K562 (cell line): ENCODE measurements around the gene KIF14. TPM values are rescaled to one million over a fixed set of nuclear protein-coding genes. Genes with fewer than 3 reads are reported as not detected.

Experiments used
- ATAC-seq: fragments of 200-7000 bp; cut with Tn5 transposase; 3 replicates; pipeline ENCODE4 v1.9.1; 2020; ENCODE audit warnings: moderate library complexity
- BruUV-seq: library from RNA; stranded (reverse); fragments of 400-500 nt; replicated peaks from 2 replicates; lab custom pipeline; 2021; lab: Mats Ljungman, UMichigan
- CTCF ChIA-PET: fragments of 300-600 bp; formaldehyde crosslinking; extraction: SDS; loops from one replicate; lab custom pipeline; 2021; ENCODE audit warnings: low intra/inter-chr PET ratio; lab: Yijun Ruan, JAX
- POLR2A ChIA-PET: fragments of 300-600, 350-650 bp; sonication (Branson Sonifier 250); formaldehyde crosslinking; extraction: SDS; loops from one replicate; lab custom pipeline; 2021; ENCODE audit warnings: antibody characterized with exemption, inconsistent platforms; lab: Yijun Ruan, JAX
- DNase-seq, 4 experiments: peaks; one replicate each; pipeline versions ENCODE4 v3.0.0 to v3.0.0-alpha.2; 2011 to 2018; ENCODE audit warnings: low spot score in 3 of 4, mixed read lengths in 3 of 4; ENCODE audit errors: extremely low read depth in 1 of 4
- FAIRE-seq: peaks from 2 replicates; lab custom pipeline; 2011; peaks lifted over from hg19 to GRCh38; lab: Jason Lieb, UNC
- H2AFZ ChIP-seq: 2 replicates; pipeline ENCODE4 v1.6.0; 2011; ENCODE audit warnings: low read depth, low read length, control low read depth, inconsistent platforms
- H3K27ac ChIP-seq: fragments of 200-600 bp; 3 replicates; pipeline ENCODE4 v1.8.0; 2011; ENCODE audit warnings: low read depth, mild to moderate bottlenecking, control low read depth, inconsistent platforms, low read length, moderate library complexity, mixed read lengths; ENCODE audit errors: extremely low read depth
- H3K27me3 ChIP-seq, 2 experiments: fragments of 300-600 bp in 1 of 2; 2 replicates in 1 of 2; 3 replicates in 1 of 2; pipeline versions ENCODE4 v1.6.0 to v1.8.0; 2011; ENCODE audit warnings: inconsistent platforms in 2 of 2, low read length in 2 of 2, mild to moderate bottlenecking in 1 of 2, mixed read lengths in 1 of 2, moderate library complexity in 1 of 2; ENCODE audit not compliant: control insufficient read depth in 2 of 2, insufficient read depth in 2 of 2
- H3K36me3 ChIP-seq: fragments of 300-600 bp; 3 replicates; pipeline ENCODE4 v1.8.0; 2011; ENCODE audit warnings: mild to moderate bottlenecking, low read length, inconsistent platforms; ENCODE audit not compliant: control insufficient read depth, insufficient read depth
- H3K4me1 ChIP-seq, 2 experiments: fragments of 200-600 bp in 1 of 2; replicated peaks in 1 of 2; 2 replicates in 1 of 2; 3 replicates in 1 of 2; pipeline versions ENCODE4 v1.5.1 to v1.8.0; 2011; ENCODE audit warnings: inconsistent platforms in 2 of 2, low read length in 2 of 2, mild to moderate bottlenecking in 1 of 2, mixed read lengths in 1 of 2, moderate library complexity in 1 of 2; ENCODE audit not compliant: control insufficient read depth in 2 of 2, insufficient read depth in 2 of 2
- H3K4me2 ChIP-seq: 2 replicates; pipeline ENCODE4 v1.6.1; 2011; ENCODE audit warnings: low read length, control low read depth, inconsistent platforms, mixed read lengths; ENCODE audit not compliant: insufficient read depth
- H3K4me3 ChIP-seq: fragments of 200-600 bp; sonication (generic), shearing (Covaris generic); 2 replicates; pipeline ENCODE4 v1.5.1; 2016; ENCODE audit warnings: control low read depth, inconsistent platforms
- H3K79me2 ChIP-seq: fragments of 200-600 bp; 3 replicates; pipeline ENCODE4 v1.8.0; 2011; ENCODE audit warnings: low read length, inconsistent platforms; ENCODE audit not compliant: control insufficient read depth, insufficient read depth
- H3K9ac ChIP-seq, 2 experiments: 2 replicates each; pipeline versions ENCODE4 v1.6.0 to v1.6.1; 2011; ENCODE audit warnings: low read depth in 2 of 2, low read length in 2 of 2, control low read depth in 1 of 2, inconsistent platforms in 1 of 2, mild to moderate bottlenecking in 1 of 2, mixed read lengths in 1 of 2; ENCODE audit not compliant: insufficient read depth in 1 of 2
- H3K9me1 ChIP-seq: one replicate; pipeline ENCODE4 v1.6.0; 2011; ENCODE audit warnings: inconsistent platforms, mild to moderate bottlenecking, low read length, moderate library complexity; ENCODE audit not compliant: control insufficient read depth, insufficient read depth
- H3K9me3 ChIP-seq: replicated peaks from 2 replicates; pipeline ENCODE4 v1.5.1; 2011; ENCODE audit warnings: low read depth, low read length, inconsistent platforms; ENCODE audit not compliant: control insufficient read depth, insufficient read depth
- H4K20me1 ChIP-seq: replicated peaks from 2 replicates; pipeline ENCODE4 v1.6.1; 2011; ENCODE audit warnings: low read length, inconsistent platforms, mixed read lengths; ENCODE audit not compliant: control insufficient read depth, insufficient read depth
- GATA2 ChIP-seq: sonication (generic); formaldehyde crosslinking; IDR thresholded peaks from 2 replicates; pipeline ENCODE4 v1.4.0; 2020; ENCODE audit warnings: mild to moderate bottlenecking, missing genetic modification reagents
- PML ChIP-seq: IDR thresholded peaks from 2 replicates; pipeline ENCODE4 v1.6.1; 2012; ENCODE audit warnings: low read length, inconsistent platforms
- SPI1 ChIP-seq: IDR thresholded peaks from 2 replicates; pipeline ENCODE4 v1.6.1; 2011; ENCODE audit warnings: low read depth, low read length, control low read depth, borderline replicate concordance
- TCF3 ChIP-seq: sonication (generic); formaldehyde crosslinking; IDR thresholded peaks from 2 replicates; pipeline ENCODE4 v1.4.0; 2020; ENCODE audit warnings: mild to moderate bottlenecking, missing genetic modification reagents
- ZNF668 ChIP-seq: fragments of 250-450 bp; sonication (Bioruptor Pico); IDR thresholded peaks from 2 replicates; pipeline ENCODE4 v1.8.0; 2022; ENCODE audit warnings: mild to moderate bottlenecking, inconsistent platforms
- WGBS: fragments of 100-300 bp; shearing (Covaris generic); methylation state at CpG from one replicate; pipeline ENCODE4 v1.1.6; 2016; ENCODE audit warnings: low coverage, mixed read lengths; ENCODE audit not compliant: insufficient coverage; ENCODE audit errors: missing lambda C conversion rate; 5-methylcytosine and 5-hydroxymethylcytosine counted together
- in situ Hi-C: fragments of 300-500 bp; cut with MboI; formaldehyde crosslinking; loops from 4 replicates; pipeline ENCODE4 v1.15.0; 2018; ENCODE audit warnings: inconsistent platforms, mixed read lengths
- intact Hi-C: fragments of 100-400 bp; cut with micrococcal nuclease; formaldehyde crosslinking; loops from 2 replicates; pipeline ENCODE4 v1.14.2; 2022
- polyA plus RNA-seq, 8 experiments: library from polyadenylated mRNA; depleted of rRNA in 4 of 8; stranded (reverse) in 5 of 8; unstranded in 3 of 8; fragments of >200 nt; fragmentation: Nextera tagmentation in 2 of 8; fragmentation: Illumina TruSeq in 1 of 8; extraction: Ambion mirVana in 2 of 8; extraction: Trizol in 1 of 8; gene quantifications; 2 replicates each; pipeline versions ENCODE4 v1.2.1 to v1.2.3, GENCODE V29; 2011 to 2014; ENCODE audit warnings: inconsistent platforms in 1 of 8, missing spikeins in 1 of 8
- total RNA-seq, 7 experiments: library from RNA; depleted of rRNA in 6 of 7; stranded (reverse); fragments of >200 nt in 6 of 7; fragmentation: Illumina TruSeq in 2 of 7; extraction: Trizol in 2 of 7; gene quantifications; 2 replicates each; pipeline versions ENCODE4 v1.2.1 to v1.2.3, GENCODE V29; 2011 to 2021; ENCODE audit warnings: low replicate concordance in 1 of 7
- TF ChIP-seq, protein P1 (sequence below): fragments of 250-450 bp; sonication (Bioruptor Pico); IDR thresholded peaks from 2 replicates; pipeline ENCODE4 v1.4.0; 2020
- TF ChIP-seq, protein P2 (sequence below): fragments of 250-450 bp; sonication (Bioruptor Pico); IDR thresholded peaks from 2 replicates; pipeline ENCODE4 v1.4.0; 2020; ENCODE audit warnings: borderline replicate concordance

KIF14 gene
- total and polyA plus RNA-seq, 9 of the 15 experiments (the other 6 are each of a cell fraction or from before 2014, with no cell fraction given) = 11.5 to 47.4 (median 29.0) TPM

DNA sequence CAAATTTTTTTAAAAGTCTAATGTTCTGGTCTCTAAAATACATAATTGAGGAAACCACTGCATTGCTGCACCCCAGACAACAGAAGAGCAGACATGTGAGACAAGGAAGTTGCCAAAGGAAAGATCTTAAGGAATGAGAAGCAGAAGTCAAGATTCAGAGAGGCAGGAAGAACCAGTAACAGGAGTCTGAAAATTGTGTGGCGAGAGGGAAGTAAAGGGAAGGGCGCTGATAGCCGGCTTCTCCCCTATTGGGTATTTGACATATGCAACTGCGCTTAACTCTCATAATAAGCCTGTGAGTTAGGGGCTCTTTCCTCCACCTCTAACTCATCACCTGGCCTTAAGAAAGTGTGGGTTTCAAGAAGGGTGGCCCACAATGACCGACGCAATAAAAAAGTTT lies 21.9 kb upstream of the KIF14 start:
- ATAC-seq = peak; percentile 16
- no peak for FAIRE-seq
- H3K27ac ChIP-seq = peak overlapping the region; percentile 82
- DNase-seq = peak in 1 of 4 experiments; percentile 65
- H3K36me3 ChIP-seq = peaks cover 6% of the 10 kb centered on the region; the same call in 1 of the 3 replicates
- peak overlapping the region; percentile 80 for H2AFZ ChIP-seq
- BruUV-seq = no TSS peak
- H3K9me1 ChIP-seq = no peaks in the 10 kb centered on the region
- H3K4me1 ChIP-seq = peaks cover 25 to 40% of the 10 kb centered on the region in 2 experiments
- H4K20me1 ChIP-seq = no peaks in the 10 kb centered on the region
- peak overlapping the region; percentile 33; the same call in 1 of the 2 replicates for H3K4me2 ChIP-seq
- 28% methylated on average over 6 of the region's 6 CpGs for WGBS
- no peak overlapping the region for H3K4me3 ChIP-seq
- in situ Hi-C loops (no loop called here), intact Hi-C loops (no loop called here)
- no peaks in the 10 kb centered on the region for H3K27me3 ChIP-seq
- POLR2A ChIA-PET = interaction anchor here (0.9 to 2.5 kb wide), 5 partner anchors 8 to 27 kb away, joined by 3 to 13 read pairs (median 3); partner anchors contain the start of gene DDX59
- no peaks in the 10 kb centered on the region for H3K79me2 ChIP-seq
- CTCF ChIA-PET = no interaction called here
- H3K9ac ChIP-seq = peak overlapping the region in 1 of 2 experiments; percentile 54; a peak in 3 of 4 replicates
- 0 out of 2 replicates have a peak, but pooled peaks cover 3% of the 10 kb centered on the region for H3K9me3 ChIP-seq
- TF ChIP-seq GATA2 (CRISPR knock-in tag) (no peak), ZNF668 (no peak), PML (no peak), SPI1 (peak; percentile 54; the same call in 1 of the 2 replicates), TCF3 (CRISPR knock-in tag) (no peak)
- TF ChIP-seq, protein P1, sequence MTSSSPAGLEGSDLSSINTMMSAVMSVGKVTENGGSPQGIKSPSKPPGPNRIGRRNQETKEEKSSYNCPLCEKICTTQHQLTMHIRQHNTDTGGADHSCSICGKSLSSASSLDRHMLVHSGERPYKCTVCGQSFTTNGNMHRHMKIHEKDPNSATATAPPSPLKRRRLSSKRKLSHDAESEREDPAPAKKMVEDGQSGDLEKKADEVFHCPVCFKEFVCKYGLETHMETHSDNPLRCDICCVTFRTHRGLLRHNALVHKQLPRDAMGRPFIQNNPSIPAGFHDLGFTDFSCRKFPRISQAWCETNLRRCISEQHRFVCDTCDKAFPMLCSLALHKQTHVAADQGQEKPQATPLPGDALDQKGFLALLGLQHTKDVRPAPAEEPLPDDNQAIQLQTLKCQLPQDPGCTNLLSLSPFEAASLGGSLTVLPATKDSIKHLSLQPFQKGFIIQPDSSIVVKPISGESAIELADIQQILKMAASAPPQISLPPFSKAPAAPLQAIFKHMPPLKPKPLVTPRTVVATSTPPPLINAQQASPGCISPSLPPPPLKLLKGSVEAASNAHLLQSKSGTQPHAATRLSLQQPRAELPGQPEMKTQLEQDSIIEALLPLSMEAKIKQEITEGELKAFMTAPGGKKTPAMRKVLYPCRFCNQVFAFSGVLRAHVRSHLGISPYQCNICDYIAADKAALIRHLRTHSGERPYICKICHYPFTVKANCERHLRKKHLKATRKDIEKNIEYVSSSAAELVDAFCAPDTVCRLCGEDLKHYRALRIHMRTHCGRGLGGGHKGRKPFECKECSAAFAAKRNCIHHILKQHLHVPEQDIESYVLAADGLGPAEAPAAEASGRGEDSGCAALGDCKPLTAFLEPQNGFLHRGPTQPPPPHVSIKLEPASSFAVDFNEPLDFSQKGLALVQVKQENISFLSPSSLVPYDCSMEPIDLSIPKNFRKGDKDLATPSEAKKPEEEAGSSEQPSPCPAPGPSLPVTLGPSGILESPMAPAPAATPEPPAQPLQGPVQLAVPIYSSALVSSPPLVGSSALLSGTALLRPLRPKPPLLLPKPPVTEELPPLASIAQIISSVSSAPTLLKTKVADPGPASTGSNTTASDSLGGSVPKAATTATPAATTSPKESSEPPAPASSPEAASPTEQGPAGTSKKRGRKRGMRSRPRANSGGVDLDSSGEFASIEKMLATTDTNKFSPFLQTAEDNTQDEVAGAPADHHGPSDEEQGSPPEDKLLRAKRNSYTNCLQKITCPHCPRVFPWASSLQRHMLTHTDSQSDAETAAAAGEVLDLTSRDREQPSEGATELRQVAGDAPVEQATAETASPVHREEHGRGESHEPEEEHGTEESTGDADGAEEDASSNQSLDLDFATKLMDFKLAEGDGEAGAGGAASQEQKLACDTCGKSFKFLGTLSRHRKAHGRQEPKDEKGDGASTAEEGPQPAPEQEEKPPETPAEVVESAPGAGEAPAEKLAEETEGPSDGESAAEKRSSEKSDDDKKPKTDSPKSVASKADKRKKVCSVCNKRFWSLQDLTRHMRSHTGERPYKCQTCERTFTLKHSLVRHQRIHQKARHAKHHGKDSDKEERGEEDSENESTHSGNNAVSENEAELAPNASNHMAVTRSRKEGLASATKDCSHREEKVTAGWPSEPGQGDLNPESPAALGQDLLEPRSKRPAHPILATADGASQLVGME (CRISPR knock-in tag) = no peak
- TF ChIP-seq, protein P2, sequence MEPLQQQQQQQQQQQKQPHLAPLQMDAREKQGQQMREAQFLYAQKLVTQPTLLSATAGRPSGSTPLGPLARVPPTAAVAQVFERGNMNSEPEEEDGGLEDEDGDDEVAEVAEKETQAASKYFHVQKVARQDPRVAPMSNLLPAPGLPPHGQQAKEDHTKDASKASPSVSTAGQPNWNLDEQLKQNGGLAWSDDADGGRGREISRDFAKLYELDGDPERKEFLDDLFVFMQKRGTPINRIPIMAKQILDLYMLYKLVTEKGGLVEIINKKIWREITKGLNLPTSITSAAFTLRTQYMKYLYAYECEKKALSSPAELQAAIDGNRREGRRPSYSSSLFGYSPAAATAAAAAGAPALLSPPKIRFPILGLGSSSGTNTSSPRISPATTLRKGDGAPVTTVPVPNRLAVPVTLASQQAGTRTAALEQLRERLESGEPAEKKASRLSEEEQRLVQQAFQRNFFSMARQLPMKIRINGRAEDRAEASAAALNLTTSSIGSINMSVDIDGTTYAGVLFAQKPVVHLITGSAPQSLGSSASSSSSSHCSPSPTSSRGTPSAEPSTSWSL (CRISPR knock-in tag) = no peak
